GM23338 (cell line): ENCODE measurements around the gene PINK1. TPM values are rescaled to one million over a fixed set of nuclear protein-coding genes. Genes with fewer than 3 reads are reported as not detected.
A peak's percentile ranks its signal among the peaks of the same experiment; 100 is the strongest.

Experiments used
- ATAC-seq: fragments of 200-7000 bp; cut with Tn5 transposase; 3 replicates; pipeline ENCODE4 v1.9.1; 2020
- DNase-seq: peaks from one replicate; pipeline ENCODE4 v3.0.0-alpha.2; 2015; ENCODE audit warnings: low spot score
- H2AFZ ChIP-seq: fragments of 200-600 bp; sonication (generic); 2 replicates; pipeline ENCODE4 v1.8.0; 2016; ENCODE audit warnings: antibody characterized with exemption, mild to moderate bottlenecking, moderate library complexity
- H3F3A ChIP-seq: fragments of 200-600 bp; sonication (generic); replicated peaks from 2 replicates; pipeline ENCODE4 v1.8.0; 2017; ENCODE audit warnings: antibody characterized with exemption, mixed run types, low read depth
- H3K27ac ChIP-seq: fragments of 200-600 bp; sonication (generic); 2 replicates; pipeline ENCODE4 v1.6.1; 2016; ENCODE audit warnings: low read depth
- H3K27me3 ChIP-seq: fragments of 200-600 bp; sonication (generic); 2 replicates; pipeline ENCODE4 v1.8.0; 2016; ENCODE audit warnings: mild to moderate bottlenecking, mixed run types, moderate library complexity; ENCODE audit not compliant: insufficient read depth
- H3K36me3 ChIP-seq: fragments of 200-600 bp; sonication (generic); 2 replicates; pipeline ENCODE4 v1.8.0; 2016; ENCODE audit warnings: mild to moderate bottlenecking; ENCODE audit not compliant: insufficient read depth
- H3K4me1 ChIP-seq: fragments of 200-600 bp; sonication (generic); 2 replicates; pipeline ENCODE4 v1.8.0; 2016; ENCODE audit warnings: mild to moderate bottlenecking, moderate library complexity; ENCODE audit not compliant: insufficient read depth
- H3K4me2 ChIP-seq: fragments of 200-600 bp; sonication (generic); 2 replicates; pipeline ENCODE4 v1.7.1; 2017; ENCODE audit warnings: mixed run types
- H3K4me3 ChIP-seq: fragments of 200-600 bp; sonication (generic); 2 replicates; pipeline ENCODE4 v1.6.1; 2016; ENCODE audit warnings: mixed run types
- H3K79me2 ChIP-seq: fragments of 200-600 bp; sonication (generic); replicated peaks from 2 replicates; pipeline ENCODE4 v1.8.0; 2017; ENCODE audit warnings: mild to moderate bottlenecking; ENCODE audit not compliant: insufficient read depth
- H3K9me2 ChIP-seq: fragments of 200-600 bp; sonication (generic); 2 replicates; pipeline ENCODE4 v1.8.0; 2017; ENCODE audit not compliant: insufficient read depth
- H4K20me1 ChIP-seq: fragments of 200-600 bp; sonication (generic); replicated peaks from 2 replicates; pipeline ENCODE4 v1.8.0; 2017; ENCODE audit warnings: mild to moderate bottlenecking; ENCODE audit not compliant: insufficient read depth
- H3K27ac Mint-ChIP-seq: 2 replicates; pipeline ENCODE4 v1.8.0; 2020; ENCODE audit warnings: inconsistent platforms, mild to moderate bottlenecking, moderate library complexity, mixed read lengths
- H3K27me3 Mint-ChIP-seq: 3 replicates; pipeline ENCODE4 v1.8.0; 2022; ENCODE audit warnings: low read depth, mild to moderate bottlenecking, moderate library complexity, mixed read lengths, inconsistent platforms; ENCODE audit not compliant: insufficient read depth, poor library complexity
- H3K36me3 Mint-ChIP-seq: 3 replicates; pipeline ENCODE4 v1.8.0; 2021; ENCODE audit warnings: low read depth, mild to moderate bottlenecking, inconsistent platforms, moderate library complexity, mixed read lengths
- H3K4me1 Mint-ChIP-seq: 3 replicates; pipeline ENCODE4 v1.8.0; 2020; ENCODE audit warnings: mild to moderate bottlenecking, inconsistent platforms, mixed read lengths
- H3K4me3 Mint-ChIP-seq: 3 replicates; pipeline ENCODE4 v1.8.0; 2021; ENCODE audit warnings: moderate library complexity, mild to moderate bottlenecking, inconsistent platforms, mixed read lengths
- H3K9me3 Mint-ChIP-seq: 3 replicates; pipeline ENCODE4 v1.8.0; 2020; ENCODE audit warnings: moderate library complexity, mild to moderate bottlenecking, inconsistent platforms, mixed read lengths
- CREB1 ChIP-seq: fragments of 250-450 bp; sonication (Bioruptor Pico); IDR thresholded peaks from 2 replicates; pipeline ENCODE4 v1.5.0; 2020; ENCODE audit warnings: low read depth, mild to moderate bottlenecking, moderate library complexity
- EZH2 ChIP-seq: fragments of 200-600 bp; sonication (generic); IDR thresholded peaks from one replicate; pipeline ENCODE4 v1.8.0; 2017; ENCODE audit warnings: antibody characterized with exemption, mild to moderate bottlenecking, low read depth; ENCODE audit not compliant: unreplicated experiment
- JUNB ChIP-seq: IDR thresholded peaks from one replicate; pipeline ENCODE4 v1.6.1; 2016; ENCODE audit warnings: antibody characterized with exemption; ENCODE audit not compliant: unreplicated experiment
- NANOG ChIP-seq: IDR thresholded peaks from 2 replicates; pipeline ENCODE4 v1.6.1; 2016; ENCODE audit warnings: antibody characterized with exemption, borderline replicate concordance
- POLR2AphosphoS5 ChIP-seq: IDR thresholded peaks from 2 replicates; pipeline ENCODE4 v1.6.1; 2016; ENCODE audit warnings: antibody characterized with exemption, low read depth
- ZNF114 ChIP-seq: fragments of 250-450 bp; sonication (Bioruptor Pico); IDR thresholded peaks from 2 replicates; pipeline ENCODE4 v1.5.0; 2020; ENCODE audit warnings: mild to moderate bottlenecking, moderate library complexity
- ZNF331 ChIP-seq: fragments of 250-450 bp; sonication (Bioruptor Pico); IDR thresholded peaks from 2 replicates; pipeline ENCODE4 v1.5.0; 2020; ENCODE audit warnings: low read depth, mild to moderate bottlenecking, moderate library complexity
- polyA plus RNA-seq: library from polyadenylated mRNA; unstranded; fragments of >200 nt; fragmentation: Nextera tagmentation; extraction: Ambion mirVana; gene quantifications from 2 replicates; pipeline ENCODE4 v1.2.1, GENCODE V29; 2016
- total RNA-seq: library from RNA; depleted of rRNA; stranded (reverse); fragments of >200 nt; shearing (Covaris generic); gene quantifications from 2 replicates; pipeline ENCODE4 v1.2.3, GENCODE V29; 2014
- TF ChIP-seq, protein P1 (sequence below): IDR thresholded peaks from one replicate; pipeline ENCODE4 v1.6.1; 2018; ENCODE audit warnings: antibody characterized with exemption; ENCODE audit not compliant: unreplicated experiment
- TF ChIP-seq, protein P2 (sequence below), 2 experiments: fragments of 200-600 bp in 1 of 2; sonication (generic) in 1 of 2; conservative IDR thresholded peaks; 2 replicates each; pipeline versions ENCODE4 v1.5.1 to v1.6.1; 2016 to 2017; ENCODE audit warnings: antibody characterized with exemption in 2 of 2, low read depth in 2 of 2, mild to moderate bottlenecking in 2 of 2, moderate library complexity in 1 of 2

The PINK1 gene
- total and polyA plus RNA-seq, 2 experiments from 2014 or later: 20.8 to 42.7 TPM

GRCh38 chr1:20587661-20588053, 45.6 kb upstream of the PINK1 start (continued):
- no peak for TF ChIP-seq EZH2
- TF ChIP-seq, protein P1, sequence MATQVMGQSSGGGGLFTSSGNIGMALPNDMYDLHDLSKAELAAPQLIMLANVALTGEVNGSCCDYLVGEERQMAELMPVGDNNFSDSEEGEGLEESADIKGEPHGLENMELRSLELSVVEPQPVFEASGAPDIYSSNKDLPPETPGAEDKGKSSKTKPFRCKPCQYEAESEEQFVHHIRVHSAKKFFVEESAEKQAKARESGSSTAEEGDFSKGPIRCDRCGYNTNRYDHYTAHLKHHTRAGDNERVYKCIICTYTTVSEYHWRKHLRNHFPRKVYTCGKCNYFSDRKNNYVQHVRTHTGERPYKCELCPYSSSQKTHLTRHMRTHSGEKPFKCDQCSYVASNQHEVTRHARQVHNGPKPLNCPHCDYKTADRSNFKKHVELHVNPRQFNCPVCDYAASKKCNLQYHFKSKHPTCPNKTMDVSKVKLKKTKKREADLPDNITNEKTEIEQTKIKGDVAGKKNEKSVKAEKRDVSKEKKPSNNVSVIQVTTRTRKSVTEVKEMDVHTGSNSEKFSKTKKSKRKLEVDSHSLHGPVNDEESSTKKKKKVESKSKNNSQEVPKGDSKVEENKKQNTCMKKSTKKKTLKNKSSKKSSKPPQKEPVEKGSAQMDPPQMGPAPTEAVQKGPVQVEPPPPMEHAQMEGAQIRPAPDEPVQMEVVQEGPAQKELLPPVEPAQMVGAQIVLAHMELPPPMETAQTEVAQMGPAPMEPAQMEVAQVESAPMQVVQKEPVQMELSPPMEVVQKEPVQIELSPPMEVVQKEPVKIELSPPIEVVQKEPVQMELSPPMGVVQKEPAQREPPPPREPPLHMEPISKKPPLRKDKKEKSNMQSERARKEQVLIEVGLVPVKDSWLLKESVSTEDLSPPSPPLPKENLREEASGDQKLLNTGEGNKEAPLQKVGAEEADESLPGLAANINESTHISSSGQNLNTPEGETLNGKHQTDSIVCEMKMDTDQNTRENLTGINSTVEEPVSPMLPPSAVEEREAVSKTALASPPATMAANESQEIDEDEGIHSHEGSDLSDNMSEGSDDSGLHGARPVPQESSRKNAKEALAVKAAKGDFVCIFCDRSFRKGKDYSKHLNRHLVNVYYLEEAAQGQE: no peak
- TF ChIP-seq ZNF331 (CRISPR knock-in tag): no peak
- TF ChIP-seq ZNF114: no peak
- TF ChIP-seq JUNB: no peak
- TF ChIP-seq CREB1 (CRISPR knock-in tag): no peak
- no peak for TF ChIP-seq NANOG
- TF ChIP-seq POLR2AphosphoS5: no peak

GRCh38 chr1:20588634-20589225, 44.5 kb upstream of the PINK1 start, which contains the start of gene CDA:
CDA (plus strand) TSS chr1:20589097; CDS start chr1:20589130, 33 bp downstream.
- Mint-ChIP-seq H3K36me3 (no peaks in the 10 kb centered on the region), H3K27ac (no peak within 1 kb of the TSS), H3K9me3 (no peaks in the 10 kb centered on the region), H3K27me3 (peaks cover 3% of the 10 kb centered on the region), H3K4me1 (peaks cover 20% of the 10 kb centered on the region), H3K4me3 (peak within 1 kb of the TSS; percentile 18; the same call in 1 of the 3 replicates)
- ATAC-seq: peak; percentile 88
- Histone ChIP-seq H3K27me3 (no peaks in the 10 kb centered on the region), H3K9me2 (no peaks in the 10 kb centered on the region), H4K20me1 (no peaks in the 10 kb centered on the region), H3K36me3 (no peaks in the 10 kb centered on the region), H3K4me3 (0 out of 2 replicates have a peak within 1 kb of the TSS, but pooled peaks have one; percentile 32), H3F3A (no peaks in the 10 kb centered on the region), H3K4me2 (peak within 1 kb of the TSS; percentile 68), H2AFZ (peak within 1 kb of the TSS; percentile 91), H3K4me1 (peaks cover 11% of the 10 kb centered on the region; the same call in 1 of the 2 replicates), H3K27ac (no peak within 1 kb of the TSS), H3K79me2 (no peaks in the 10 kb centered on the region)
- peak; percentile 54 for DNase-seq
- TF ChIP-seq ZNF114: no peak
- TF ChIP-seq, protein P2, sequence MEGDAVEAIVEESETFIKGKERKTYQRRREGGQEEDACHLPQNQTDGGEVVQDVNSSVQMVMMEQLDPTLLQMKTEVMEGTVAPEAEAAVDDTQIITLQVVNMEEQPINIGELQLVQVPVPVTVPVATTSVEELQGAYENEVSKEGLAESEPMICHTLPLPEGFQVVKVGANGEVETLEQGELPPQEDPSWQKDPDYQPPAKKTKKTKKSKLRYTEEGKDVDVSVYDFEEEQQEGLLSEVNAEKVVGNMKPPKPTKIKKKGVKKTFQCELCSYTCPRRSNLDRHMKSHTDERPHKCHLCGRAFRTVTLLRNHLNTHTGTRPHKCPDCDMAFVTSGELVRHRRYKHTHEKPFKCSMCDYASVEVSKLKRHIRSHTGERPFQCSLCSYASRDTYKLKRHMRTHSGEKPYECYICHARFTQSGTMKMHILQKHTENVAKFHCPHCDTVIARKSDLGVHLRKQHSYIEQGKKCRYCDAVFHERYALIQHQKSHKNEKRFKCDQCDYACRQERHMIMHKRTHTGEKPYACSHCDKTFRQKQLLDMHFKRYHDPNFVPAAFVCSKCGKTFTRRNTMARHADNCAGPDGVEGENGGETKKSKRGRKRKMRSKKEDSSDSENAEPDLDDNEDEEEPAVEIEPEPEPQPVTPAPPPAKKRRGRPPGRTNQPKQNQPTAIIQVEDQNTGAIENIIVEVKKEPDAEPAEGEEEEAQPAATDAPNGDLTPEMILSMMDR (conservative IDR thresholded peaks at IDR 0.05; ENCODE audit: low read depth in 2 of 2): no peak
- TF ChIP-seq, protein P1: no peak
- TF ChIP-seq ZNF331 (CRISPR knock-in tag): no peak
